ENCODE measurements around the gene FGF21. TPM values are rescaled to one million over a fixed set of nuclear protein-coding genes. Genes with fewer than 3 reads are reported as not detected.

The FGF21 gene
- total RNA-seq, 1 donor from 2014 or later: not detected

GRCh38 chr19:48728911-48729664 lies 26.2 kb upstream of the FGF21 start:
- DNase-seq (ENCODE audit: low read depth in 2 of 2): no peak

GRCh38 chr19:48731452-48731851 lies 23.9 kb upstream of the FGF21 start:
- no peak for DNase-seq (ENCODE audit: low read depth in 2 of 2)

- DNase-seq (ENCODE audit: low read depth in 2 of 2): no peak
These were observed 20.7 kb upstream of the FGF21 start for GRCh38 chr19:48734625-48735024.

GRCh38 chr19:48735031-48735615 lies 20.2 kb upstream of the FGF21 start:
- no peak for DNase-seq (ENCODE audit: low read depth in 2 of 2)

GRCh38 chr19:48737360-48737998 lies 17.8 kb upstream of the FGF21 start:
- peak in 1 of 2 donors; percentile 23 for DNase-seq (ENCODE audit: low read depth in 2 of 2)

- peak; percentile 81 to 96 for DNase-seq (ENCODE audit: low read depth in 2 of 2)
These were observed 16.5 kb upstream of the FGF21 start for GRCh38 chr19:48738557-48739403.

GRCh38 chr19:48739404-48740163 lies 15.7 kb upstream of the FGF21 start:
- DNase-seq (ENCODE audit: low read depth in 2 of 2): peak in 1 of 2 donors; percentile 25

GRCh38 chr19:48740164-48740972 lies 15.0 kb upstream of the FGF21 start, which contains the start of gene RASIP1:
TSS of gene RASIP1 (minus strand) at chr19:48740610. CDS start at chr19:48740282, 328 bp downstream.
- peak; percentile 47 to 63 for DNase-seq (ENCODE audit: low read depth in 2 of 2)

- peak in 1 of 2 donors; percentile 46 for DNase-seq (ENCODE audit: low read depth in 2 of 2)
These were observed 14.0 kb upstream of the FGF21 start for GRCh38 chr19:48741129-48741999.

GRCh38 chr19:48742096-48742495 lies 13.2 kb upstream of the FGF21 start:
- DNase-seq (ENCODE audit: low read depth in 2 of 2): no peak

GRCh38 chr19:48745208-48745995 lies 9.9 kb upstream of the FGF21 start:
- DNase-seq (ENCODE audit: low read depth in 2 of 2): peak in 1 of 2 donors; percentile 75

- DNase-seq (ENCODE audit: low read depth in 2 of 2): no peak
These were observed 9.2 kb upstream of the FGF21 start for GRCh38 chr19:48746110-48746509.

- peak; percentile 84 to 93 for DNase-seq (ENCODE audit: low read depth in 2 of 2)
These were observed 8.4 kb upstream of the FGF21 start, which contains the start of gene IZUMO1 for GRCh38 chr19:48746738-48747575. TSS of gene IZUMO1 (minus strand) at chr19:48746909. CDS start at chr19:48745859, 1,050 bp downstream.

- no peak for DNase-seq (ENCODE audit: low read depth in 2 of 2)
These were observed 5.6 kb upstream of the FGF21 start for GRCh38 chr19:48749571-48750198.

GRCh38 chr19:48750351-48750750 lies 5.0 kb upstream of the FGF21 start:
- DNase-seq (ENCODE audit: low read depth in 2 of 2): no peak

- DNase-seq (ENCODE audit: low read depth in 2 of 2): no peak
These were observed 4.4 kb upstream of the FGF21 start for GRCh38 chr19:48750771-48751504.

All from dermis microvascular lymphatic vessel endothelial cell (primary cell).